Spleen (tissue), 11 donors: ENCODE data around the gene NPW. TPM values are rescaled to one million over a fixed set of nuclear protein-coding genes. Genes with fewer than 3 reads are reported as not detected.

ENCODE experiments used
- DNase-seq: peaks from one replicate; pipeline ENCODE4 v3.0.0-alpha.2; 2020
- H3K27ac ChIP-seq, 8 donors: fragments of 200-600 bp; sonication (generic) in 7 of 8; 1 replicate in 4 of 8; 2 replicates in 4 of 8; pipeline versions ENCODE4 v1.5.0 to v1.8.0; 2016 to 2021; ENCODE audit warnings: inconsistent platforms in 4 of 8, mild to moderate bottlenecking in 4 of 8, moderate library complexity in 1 of 8
- H3K27me3 ChIP-seq, 7 donors: fragments of 200-600 bp; sonication (generic) in 6 of 7; replicated peaks in 1 of 7; 1 replicate in 4 of 7; 2 replicates in 3 of 7; pipeline versions ENCODE4 v1.5.0 to v1.8.0; 2016 to 2021; ENCODE audit warnings: inconsistent platforms in 3 of 7, mild to moderate bottlenecking in 1 of 7
- H3K36me3 ChIP-seq, 6 donors: fragments of 200-600 bp; sonication (generic) in 5 of 6; 1 replicate in 4 of 6; 2 replicates in 2 of 6; pipeline versions ENCODE4 v1.5.0 to v1.8.0; 2016 to 2021; ENCODE audit warnings: inconsistent platforms in 2 of 6
- H3K4me1 ChIP-seq, 6 donors: fragments of 200-600 bp; sonication (generic) in 5 of 6; 1 replicate in 3 of 6; 2 replicates in 3 of 6; pipeline versions ENCODE4 v1.5.0 to v1.8.0; 2016 to 2021; ENCODE audit warnings: inconsistent platforms in 3 of 6
- H3K4me3 ChIP-seq, 8 donors: fragments of 200-600 bp; sonication (generic) in 7 of 8; 1 replicate in 4 of 8; 2 replicates in 4 of 8; pipeline versions ENCODE4 v1.5.0 to v1.8.0; 2016 to 2021; ENCODE audit warnings: inconsistent platforms in 4 of 8, mild to moderate bottlenecking in 4 of 8, moderate library complexity in 2 of 8
- H3K9me3 ChIP-seq, 8 donors: fragments of 200-600 bp; sonication (generic) in 7 of 8; 1 replicate in 4 of 8; 2 replicates in 4 of 8; pipeline versions ENCODE4 v1.5.0 to v1.8.0; 2016 to 2021; ENCODE audit warnings: inconsistent platforms in 4 of 8
- CTCF ChIP-seq, 11 experiments: fragments of 200-600 bp in 7 of 11; fragments of 450-650 bp in 4 of 11; sonication (generic) in 4 of 11; IDR thresholded peaks in 8 of 11; conservative IDR thresholded peaks in 3 of 11; 1 replicate in 7 of 11; 2 replicates in 4 of 11; pipeline versions ENCODE4 v1.4.0 to v1.8.0; 2016 to 2021; ENCODE audit warnings: antibody characterized with exemption in 11 of 11, inconsistent platforms in 4 of 11, mild to moderate bottlenecking in 1 of 11
- POLR2A ChIP-seq, 3 donors: fragments of 450-650 bp; IDR thresholded peaks; one replicate each; pipeline ENCODE4 v1.5.1; 2017; ENCODE audit warnings: antibody characterized with exemption in 3 of 3, mild to moderate bottlenecking in 1 of 3
- POLR2AphosphoS5 ChIP-seq, 3 donors: sonication (generic); formaldehyde crosslinking; IDR thresholded peaks; one replicate each; pipeline ENCODE4 v1.5.1; 2017; ENCODE audit warnings: antibody characterized with exemption in 3 of 3
- WGBS, 5 donors: extraction: QIAGEN DNeasy Blood & Tissue Kit in 3 of 5; methylation state at CpG; one replicate each; pipeline versions ENCODE4 v1.1.5 to v1.1.7; 2013 to 2018; 5-methylcytosine and 5-hydroxymethylcytosine counted together
- intact Hi-C: fragments of 100-400 bp; cut with DNase I; formaldehyde crosslinking; loops from one replicate; pipeline ENCODE4 v1.15.0; 2023; ENCODE audit warnings: low total_unique reads
- polyA plus RNA-seq, 3 donors: library from polyadenylated mRNA; stranded (reverse); fragments of 200-250 nt; gene quantifications; one replicate each; pipeline ENCODE4 v1.2.1, GENCODE V29; 2013
- total RNA-seq, 7 donors: library from RNA; depleted of rRNA in 3 of 7; stranded (reverse); fragments of >200 nt in 3 of 7; fragmentation: NEBNext Ultra II Directional in 4 of 7; extraction: Animal tissue kit (Norgen Biotek cat#: 25700) in 4 of 7; gene quantifications; one replicate each; pipeline versions ENCODE4 v1.1.0 to v1.2.1, GENCODE V29; 2016 to 2021
- donor health status: healthy with polysubstance abuse.
- donor health status: DM: no; HTN: no; CAD: no; lungs with moderate emphysema.
- donor health status: DM: no; HTN: no; CAD: no.
- donor health status: Bipolar disorder and iron deficiency.
- donor health status: healthy.
- donor health status: DM: no; HTN: no; CAD: no.
- donor health status: DM: yes; HTN: yes; CAD: no.

Gene NPW
- total and polyA plus RNA-seq, 10 donors = 0.30 to 2.5 (median 0.94) TPM; not detected in 3

DNA sequence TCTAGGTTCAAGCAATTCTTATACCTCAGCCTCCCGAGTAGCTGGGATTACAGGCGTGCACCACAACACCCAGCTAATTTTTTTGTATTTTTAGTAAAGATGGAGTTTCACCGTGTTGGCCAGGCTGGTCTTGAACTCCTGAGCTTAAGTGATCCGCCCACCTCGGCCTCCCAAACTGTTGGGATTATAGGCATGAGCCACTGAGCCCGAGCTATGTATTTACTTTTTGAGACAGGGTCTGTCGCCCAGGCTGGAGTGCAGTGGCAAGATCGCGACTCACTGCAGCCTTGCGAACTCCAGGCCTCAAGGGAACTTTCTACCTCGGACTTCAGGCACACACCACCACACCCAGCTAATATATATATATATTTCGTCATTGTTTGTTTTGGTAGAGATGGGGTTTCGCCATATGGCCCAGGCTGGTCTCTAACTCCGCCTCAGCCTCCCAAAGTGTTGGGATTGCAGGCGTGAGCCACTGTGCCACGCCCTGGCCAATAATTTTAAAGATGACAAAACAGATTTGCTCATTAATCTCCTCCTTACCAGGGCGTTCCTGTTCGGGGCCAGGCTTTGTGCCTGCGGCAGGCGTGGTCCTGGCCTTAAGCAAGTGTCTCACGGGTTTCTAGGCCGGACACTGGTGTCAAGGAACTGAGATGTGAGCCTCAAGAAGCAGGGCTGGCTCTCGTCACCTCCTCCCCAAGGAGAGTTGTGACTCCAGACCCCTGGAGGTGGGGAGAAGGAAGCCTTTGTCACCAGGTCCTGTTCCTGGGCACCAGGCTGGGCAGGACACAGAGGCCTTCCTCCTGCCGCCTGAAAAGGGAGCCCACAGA lies 4.3 kb upstream of the NPW start:
- no peak overlapping the region for H3K4me3 ChIP-seq
- no peak overlapping the region for H3K27ac ChIP-seq
- peaks cover 6 to 17% (median 15%) of the 10 kb centered on the region in 6 donors for H3K4me1 ChIP-seq
- TF ChIP-seq POLR2AphosphoS5 (IDR thresholded peaks at IDR 0.05) (no peak), CTCF (IDR thresholded peaks at IDR 0.05 in 8 of 11, conservative IDR thresholded peaks at IDR 0.05 in 3 of 11) (no peak)
- H3K36me3 ChIP-seq = no peaks in the 10 kb centered on the region
- intact Hi-C loops = no loop called here
- H3K27me3 ChIP-seq = peaks cover 0 to 37% (median 15%) of the 10 kb centered on the region in 7 donors
- WGBS, 5 donors = 85 to 94% (median 86%) methylated on average over 24 of the region's 24 CpGs
- no peaks in the 10 kb centered on the region for H3K9me3 ChIP-seq
- DNase-seq = no peak

- no peak overlapping the region for H3K27ac ChIP-seq
- H3K4me1 ChIP-seq = peaks cover 8 to 18% (median 15%) of the 10 kb centered on the region in 6 donors
- no peak for DNase-seq
- TF ChIP-seq CTCF (IDR thresholded peaks at IDR 0.05 in 8 of 11, conservative IDR thresholded peaks at IDR 0.05 in 3 of 11) (no peak), POLR2AphosphoS5 (IDR thresholded peaks at IDR 0.05) (no peak), POLR2A (IDR thresholded peaks at IDR 0.05) (no peak)
- H3K9me3 ChIP-seq = no peaks in the 10 kb centered on the region
- no peak overlapping the region for H3K4me3 ChIP-seq
- peaks cover 0 to 42% (median 20%) of the 10 kb centered on the region in 7 donors for H3K27me3 ChIP-seq
- H3K36me3 ChIP-seq = no peaks in the 10 kb centered on the region
- intact Hi-C loops = no loop called here
- WGBS, 5 donors = 85 to 93% (median 86%) methylated on average over 7 of the region's 7 CpGs
These were observed 3.7 kb upstream of the NPW start for GRCh38 chr16:2015947-2016208.

GRCh38 chr16:2016407-2016922 lies 3.1 kb upstream of the NPW start:
- Histone ChIP-seq H3K36me3 (no peaks in the 10 kb centered on the region), H3K9me3 (no peaks in the 10 kb centered on the region), H3K27ac (no peak overlapping the region), H3K4me3 (no peak overlapping the region), H3K4me1 (peaks cover 8 to 21% (median 15%) of the 10 kb centered on the region in 6 donors), H3K27me3 (peaks cover 0 to 48% (median 26%) of the 10 kb centered on the region in 7 donors)
- TF ChIP-seq CTCF (IDR thresholded peaks at IDR 0.05 in 8 of 11, conservative IDR thresholded peaks at IDR 0.05 in 3 of 11) (peak in 6 of 11 experiments; percentile 15 to 54 (median 39)), POLR2A (IDR thresholded peaks at IDR 0.05) (no peak), POLR2AphosphoS5 (IDR thresholded peaks at IDR 0.05) (no peak)
- DNase-seq = peak; percentile 65
- intact Hi-C loops = no loop called here
- 30 to 43% (median 39%) methylated on average over 8 to 13 of the region's 13 CpGs for WGBS, 5 donors
